K562 (cell line): ENCODE measurements around the gene RNF19B. TPM values are rescaled to one million over a fixed set of nuclear protein-coding genes. Genes with fewer than 3 reads are reported as not detected.

Experiments used
- ATAC-seq: fragments of 200-7000 bp; cut with Tn5 transposase; 3 replicates; pipeline ENCODE4 v1.9.1; 2020; ENCODE audit warnings: moderate library complexity
- BruUV-seq: library from RNA; stranded (reverse); fragments of 400-500 nt; replicated peaks from 2 replicates; lab custom pipeline; 2021; lab: Mats Ljungman, UMichigan
- CTCF ChIA-PET: fragments of 300-600 bp; formaldehyde crosslinking; extraction: SDS; loops from one replicate; lab custom pipeline; 2021; ENCODE audit warnings: low intra/inter-chr PET ratio; lab: Yijun Ruan, JAX
- POLR2A ChIA-PET: fragments of 300-600, 350-650 bp; sonication (Branson Sonifier 250); formaldehyde crosslinking; extraction: SDS; loops from one replicate; lab custom pipeline; 2021; ENCODE audit warnings: antibody characterized with exemption, inconsistent platforms; lab: Yijun Ruan, JAX
- DNase-seq, 4 experiments: peaks; one replicate each; pipeline versions ENCODE4 v3.0.0 to v3.0.0-alpha.2; 2011 to 2018; ENCODE audit warnings: low spot score in 3 of 4, mixed read lengths in 3 of 4; ENCODE audit errors: extremely low read depth in 1 of 4
- FAIRE-seq: peaks from 2 replicates; lab custom pipeline; 2011; peaks lifted over from hg19 to GRCh38; lab: Jason Lieb, UNC
- H2AFZ ChIP-seq: 2 replicates; pipeline ENCODE4 v1.6.0; 2011; ENCODE audit warnings: low read depth, low read length, control low read depth, inconsistent platforms
- H3K27ac ChIP-seq: fragments of 200-600 bp; 3 replicates; pipeline ENCODE4 v1.8.0; 2011; ENCODE audit warnings: low read depth, mild to moderate bottlenecking, control low read depth, inconsistent platforms, low read length, moderate library complexity, mixed read lengths; ENCODE audit errors: extremely low read depth
- H3K27me3 ChIP-seq, 2 experiments: fragments of 300-600 bp in 1 of 2; 2 replicates in 1 of 2; 3 replicates in 1 of 2; pipeline versions ENCODE4 v1.6.0 to v1.8.0; 2011; ENCODE audit warnings: inconsistent platforms in 2 of 2, low read length in 2 of 2, mild to moderate bottlenecking in 1 of 2, mixed read lengths in 1 of 2, moderate library complexity in 1 of 2; ENCODE audit not compliant: control insufficient read depth in 2 of 2, insufficient read depth in 2 of 2
- H3K36me3 ChIP-seq: fragments of 300-600 bp; 3 replicates; pipeline ENCODE4 v1.8.0; 2011; ENCODE audit warnings: mild to moderate bottlenecking, low read length, inconsistent platforms; ENCODE audit not compliant: control insufficient read depth, insufficient read depth
- H3K4me1 ChIP-seq, 2 experiments: fragments of 200-600 bp in 1 of 2; replicated peaks in 1 of 2; 2 replicates in 1 of 2; 3 replicates in 1 of 2; pipeline versions ENCODE4 v1.5.1 to v1.8.0; 2011; ENCODE audit warnings: inconsistent platforms in 2 of 2, low read length in 2 of 2, mild to moderate bottlenecking in 1 of 2, mixed read lengths in 1 of 2, moderate library complexity in 1 of 2; ENCODE audit not compliant: control insufficient read depth in 2 of 2, insufficient read depth in 2 of 2
- H3K4me2 ChIP-seq: 2 replicates; pipeline ENCODE4 v1.6.1; 2011; ENCODE audit warnings: low read length, control low read depth, inconsistent platforms, mixed read lengths; ENCODE audit not compliant: insufficient read depth
- H3K4me3 ChIP-seq: fragments of 200-600 bp; sonication (generic), shearing (Covaris generic); 2 replicates; pipeline ENCODE4 v1.5.1; 2016; ENCODE audit warnings: control low read depth, inconsistent platforms
- H3K79me2 ChIP-seq: fragments of 200-600 bp; 3 replicates; pipeline ENCODE4 v1.8.0; 2011; ENCODE audit warnings: low read length, inconsistent platforms; ENCODE audit not compliant: control insufficient read depth, insufficient read depth
- H3K9ac ChIP-seq, 2 experiments: 2 replicates each; pipeline versions ENCODE4 v1.6.0 to v1.6.1; 2011; ENCODE audit warnings: low read depth in 2 of 2, low read length in 2 of 2, control low read depth in 1 of 2, inconsistent platforms in 1 of 2, mild to moderate bottlenecking in 1 of 2, mixed read lengths in 1 of 2; ENCODE audit not compliant: insufficient read depth in 1 of 2
- H3K9me1 ChIP-seq: one replicate; pipeline ENCODE4 v1.6.0; 2011; ENCODE audit warnings: inconsistent platforms, mild to moderate bottlenecking, low read length, moderate library complexity; ENCODE audit not compliant: control insufficient read depth, insufficient read depth
- H3K9me3 ChIP-seq: replicated peaks from 2 replicates; pipeline ENCODE4 v1.5.1; 2011; ENCODE audit warnings: low read depth, low read length, inconsistent platforms; ENCODE audit not compliant: control insufficient read depth, insufficient read depth
- H4K20me1 ChIP-seq: replicated peaks from 2 replicates; pipeline ENCODE4 v1.6.1; 2011; ENCODE audit warnings: low read length, inconsistent platforms, mixed read lengths; ENCODE audit not compliant: control insufficient read depth, insufficient read depth
- FOXP1 ChIP-seq: sonication (generic); formaldehyde crosslinking; IDR thresholded peaks from 2 replicates; pipeline ENCODE4 v1.8.0; 2022; ENCODE audit warnings: mild to moderate bottlenecking, missing genetic modification reagents
- SMARCA4 ChIP-seq: fragments of 450-650 bp; IDR thresholded peaks from 2 replicates; pipeline ENCODE4 v1.6.1; 2016
- WGBS: fragments of 100-300 bp; shearing (Covaris generic); methylation state at CpG from one replicate; pipeline ENCODE4 v1.1.6; 2016; ENCODE audit warnings: low coverage, mixed read lengths; ENCODE audit not compliant: insufficient coverage; ENCODE audit errors: missing lambda C conversion rate; 5-methylcytosine and 5-hydroxymethylcytosine counted together
- in situ Hi-C: fragments of 300-500 bp; cut with MboI; formaldehyde crosslinking; loops from 4 replicates; pipeline ENCODE4 v1.15.0; 2018; ENCODE audit warnings: inconsistent platforms, mixed read lengths
- intact Hi-C: fragments of 100-400 bp; cut with micrococcal nuclease; formaldehyde crosslinking; loops from 2 replicates; pipeline ENCODE4 v1.14.2; 2022
- polyA plus RNA-seq, 8 experiments: library from polyadenylated mRNA; depleted of rRNA in 4 of 8; stranded (reverse) in 5 of 8; unstranded in 3 of 8; fragments of >200 nt; fragmentation: Nextera tagmentation in 2 of 8; fragmentation: Illumina TruSeq in 1 of 8; extraction: Ambion mirVana in 2 of 8; extraction: Trizol in 1 of 8; gene quantifications; 2 replicates each; pipeline versions ENCODE4 v1.2.1 to v1.2.3, GENCODE V29; 2011 to 2014; ENCODE audit warnings: inconsistent platforms in 1 of 8, missing spikeins in 1 of 8
- total RNA-seq, 7 experiments: library from RNA; depleted of rRNA in 6 of 7; stranded (reverse); fragments of >200 nt in 6 of 7; fragmentation: Illumina TruSeq in 2 of 7; extraction: Trizol in 2 of 7; gene quantifications; 2 replicates each; pipeline versions ENCODE4 v1.2.1 to v1.2.3, GENCODE V29; 2011 to 2021; ENCODE audit warnings: low replicate concordance in 1 of 7
- TF ChIP-seq, protein P1 (sequence below): fragments of 250-450 bp; sonication (Bioruptor Pico); IDR thresholded peaks from 2 replicates; pipeline ENCODE4 v1.4.0; 2020; ENCODE audit warnings: borderline replicate concordance

RNF19B gene
- total and polyA plus RNA-seq, 9 of the 15 experiments (the other 6 are each of a cell fraction or from before 2014, with no cell fraction given) = 2.6 to 14.9 (median 10.1) TPM

- H3K4me1 ChIP-seq = peaks cover 6 to 15% of the 10 kb centered on the region in 2 experiments; a peak in 4 of 5 replicates
- no peak overlapping the region for H3K4me3 ChIP-seq
- no peak overlapping the region for H3K27ac ChIP-seq
- FAIRE-seq (no peak), DNase-seq (no peak), ATAC-seq (no peak)
- no peak for TF ChIP-seq SMARCA4
- no peaks in the 10 kb centered on the region for H3K79me2 ChIP-seq
- BruUV-seq = no TSS peak
- H2AFZ ChIP-seq = no peak overlapping the region
- peaks cover 9 to 76% of the 10 kb centered on the region in 2 experiments for H3K27me3 ChIP-seq
- H4K20me1 ChIP-seq = peaks cover 23% of the 10 kb centered on the region
- CTCF ChIA-PET = no interaction called here
- no peaks in the 10 kb centered on the region for H3K36me3 ChIP-seq
- in situ Hi-C loops = loop anchor here (25.0 kb wide), 1 partner anchor 713 kb away; no protein-coding TSS in a partner anchor
- intact Hi-C loops = no loop called here
- POLR2A ChIA-PET = no interaction called here
- WGBS = 10% methylated on average over 3 of the region's 3 CpGs
- no peak overlapping the region for H3K4me2 ChIP-seq
- no peaks in the 10 kb centered on the region for H3K9me1 ChIP-seq
- no peaks in the 10 kb centered on the region for H3K9me3 ChIP-seq
- no peak overlapping the region for H3K9ac ChIP-seq
Measured at GRCh38 chr1:32898958-32899357, 65.7 kb downstream of the RNF19B start.

DNA sequence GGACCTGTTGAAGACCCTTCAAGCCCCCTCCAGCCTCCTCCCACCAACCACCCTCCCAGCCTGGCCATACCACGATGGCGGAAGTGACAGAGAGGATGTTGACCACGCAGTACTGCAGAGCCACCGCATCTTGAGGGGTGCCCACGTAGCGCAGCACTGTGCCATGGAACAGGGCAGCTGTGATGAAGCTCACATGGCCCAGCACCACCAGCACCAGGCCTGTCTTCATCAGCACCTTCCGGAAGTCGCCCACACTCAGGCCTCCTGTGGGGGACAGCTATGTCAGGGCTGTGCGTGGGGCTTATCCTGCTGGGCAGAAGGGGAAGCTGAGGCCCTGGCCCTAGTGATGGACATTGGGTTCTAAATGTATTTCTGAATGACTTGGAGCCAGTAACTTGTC lies 66.6 kb downstream of the RNF19B start:
- H3K27me3 ChIP-seq = peaks cover 9 to 76% of the 10 kb centered on the region in 2 experiments
- H3K9ac ChIP-seq = no peak overlapping the region
- in situ Hi-C loops (loop anchor here (25.0 kb wide), 1 partner anchor 714 kb away; no protein-coding TSS in a partner anchor), intact Hi-C loops (no loop called here)
- H3K9me3 ChIP-seq = no peaks in the 10 kb centered on the region
- H3K79me2 ChIP-seq = no peaks in the 10 kb centered on the region
- FAIRE-seq (no peak), DNase-seq (no peak), ATAC-seq (no peak)
- TF ChIP-seq FOXP1 = 0 out of 2 replicates have a peak, but pooled peaks have one; percentile 24
- TF ChIP-seq, protein P1, sequence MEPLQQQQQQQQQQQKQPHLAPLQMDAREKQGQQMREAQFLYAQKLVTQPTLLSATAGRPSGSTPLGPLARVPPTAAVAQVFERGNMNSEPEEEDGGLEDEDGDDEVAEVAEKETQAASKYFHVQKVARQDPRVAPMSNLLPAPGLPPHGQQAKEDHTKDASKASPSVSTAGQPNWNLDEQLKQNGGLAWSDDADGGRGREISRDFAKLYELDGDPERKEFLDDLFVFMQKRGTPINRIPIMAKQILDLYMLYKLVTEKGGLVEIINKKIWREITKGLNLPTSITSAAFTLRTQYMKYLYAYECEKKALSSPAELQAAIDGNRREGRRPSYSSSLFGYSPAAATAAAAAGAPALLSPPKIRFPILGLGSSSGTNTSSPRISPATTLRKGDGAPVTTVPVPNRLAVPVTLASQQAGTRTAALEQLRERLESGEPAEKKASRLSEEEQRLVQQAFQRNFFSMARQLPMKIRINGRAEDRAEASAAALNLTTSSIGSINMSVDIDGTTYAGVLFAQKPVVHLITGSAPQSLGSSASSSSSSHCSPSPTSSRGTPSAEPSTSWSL (CRISPR knock-in tag) = no peak
- H3K9me1 ChIP-seq = no peaks in the 10 kb centered on the region
- no peak overlapping the region for H3K4me2 ChIP-seq
- H3K27ac ChIP-seq = no peak overlapping the region
- H2AFZ ChIP-seq = no peak overlapping the region
- ChIA-PET CTCF (no interaction called here), POLR2A (interaction anchor here (2.6 kb wide), 1 partner anchor 9 kb away, joined by 12 read pairs; no protein-coding TSS in a partner anchor)
- no peak overlapping the region for H3K4me3 ChIP-seq
- WGBS = 16% methylated on average over 9 of the region's 9 CpGs
- peaks cover 23% of the 10 kb centered on the region for H4K20me1 ChIP-seq
- peaks cover 6 to 23% of the 10 kb centered on the region in 2 experiments; a peak in 4 of 5 replicates for H3K4me1 ChIP-seq
- BruUV-seq = no TSS peak
- H3K36me3 ChIP-seq = no peaks in the 10 kb centered on the region
